Mesendoderm (in vitro differentiated cells): Measurements from ENCODE around the gene SCG5.

Source experiments
- DNase-seq: peaks from one replicate; pipeline ENCODE4 v3.0.0; 2013
- H2AK5ac ChIP-seq: 2 replicates; pipeline ENCODE4 v1.6.1; 2013; ENCODE audit warnings: low read length, inconsistent platforms
- H2BK120ac ChIP-seq: 2 replicates; pipeline ENCODE4 v1.6.1; 2013; ENCODE audit warnings: low read depth, mild to moderate bottlenecking, low read length, moderate library complexity, mixed read lengths
- H2BK15ac ChIP-seq: replicated peaks from 2 replicates; pipeline ENCODE4 v1.6.1; 2013; ENCODE audit warnings: low read depth, mild to moderate bottlenecking, moderate library complexity
- H2BK5ac ChIP-seq: 2 replicates; pipeline ENCODE4 v1.6.1; 2013; ENCODE audit warnings: low read length, inconsistent platforms
- H3K18ac ChIP-seq: 2 replicates; pipeline ENCODE4 v1.6.1; 2013; ENCODE audit warnings: mild to moderate bottlenecking, low read length, mixed read lengths
- H3K23ac ChIP-seq: one replicate; pipeline ENCODE4 v1.6.1; 2013; ENCODE audit warnings: low read length
- H3K27ac ChIP-seq: 2 replicates; pipeline ENCODE4 v1.5.1; 2013; ENCODE audit warnings: low read depth, mild to moderate bottlenecking, inconsistent platforms, low read length, moderate library complexity
- H3K27me3 ChIP-seq: 2 replicates; pipeline ENCODE4 v1.6.1; 2013; ENCODE audit warnings: low read length, control low read depth, mild to moderate bottlenecking, inconsistent platforms; ENCODE audit not compliant: insufficient read depth, poor library complexity
- H3K36me3 ChIP-seq: 2 replicates; pipeline ENCODE4 v1.6.1; 2013; ENCODE audit warnings: low read length, inconsistent platforms; ENCODE audit not compliant: control insufficient read depth, insufficient read depth
- H3K4ac ChIP-seq: one replicate; pipeline ENCODE4 v1.6.1; 2013; ENCODE audit warnings: low read depth, mild to moderate bottlenecking, low read length, moderate library complexity
- H3K4me1 ChIP-seq: 2 replicates; pipeline ENCODE4 v1.6.1; 2013; ENCODE audit warnings: low read depth, low read length, inconsistent platforms; ENCODE audit not compliant: control insufficient read depth
- H3K4me2 ChIP-seq: 2 replicates; pipeline ENCODE4 v1.6.1; 2013; ENCODE audit warnings: low read length
- H3K4me3 ChIP-seq: 2 replicates; pipeline ENCODE4 v1.5.1; 2013; ENCODE audit warnings: mild to moderate bottlenecking, low read length
- H3K56ac ChIP-seq: one replicate; pipeline ENCODE4 v1.6.1; 2013; ENCODE audit warnings: low read length
- H3K79me1 ChIP-seq: 2 replicates; pipeline ENCODE4 v1.6.1; 2013; ENCODE audit warnings: low read length, inconsistent platforms
- H3K79me2 ChIP-seq: 2 replicates; pipeline ENCODE4 v1.6.1; 2013; ENCODE audit warnings: mild to moderate bottlenecking, low read length; ENCODE audit not compliant: control insufficient read depth, insufficient read depth
- H3K9ac ChIP-seq: 2 replicates; pipeline ENCODE4 v1.6.1; 2013; ENCODE audit warnings: low read length, inconsistent platforms
- H4K5ac ChIP-seq: one replicate; pipeline ENCODE4 v1.6.1; 2013; ENCODE audit warnings: low read length
- H4K8ac ChIP-seq: one replicate; pipeline ENCODE4 v1.6.1; 2013; ENCODE audit warnings: low read depth, mild to moderate bottlenecking, control low read depth, low read length, moderate library complexity
- WGBS: extraction: QIAGEN DNeasy Blood & Tissue Kit; methylation state at CpG from one replicate; pipeline ENCODE4 v1.1.7; 2013; ENCODE audit warnings: low lambda C conversion rate, missing lambda C conversion rate; ENCODE audit not compliant: insufficient coverage; ENCODE audit errors: extremely low coverage; 5-methylcytosine and 5-hydroxymethylcytosine counted together

SCG5 gene

DNA sequence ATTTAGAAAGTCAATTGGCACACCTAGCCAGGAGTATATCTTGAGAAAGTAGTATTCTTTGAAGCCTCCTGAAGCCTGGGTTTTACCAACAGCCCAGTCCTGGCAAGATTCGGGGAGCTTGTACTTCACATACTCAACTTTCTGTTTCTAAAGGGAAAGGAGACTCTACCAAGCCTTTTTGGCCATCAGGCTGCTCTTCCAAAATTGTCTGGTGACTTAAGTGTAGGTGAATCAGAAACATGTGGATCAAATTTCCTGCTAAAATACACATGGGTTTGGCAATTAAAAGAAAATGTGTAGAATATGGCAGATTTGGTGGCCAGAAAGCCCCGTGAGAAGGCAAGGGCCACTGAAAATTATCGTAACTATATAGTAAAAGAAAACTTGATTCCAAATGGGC lies 60.4 kb downstream of the SCG5 start:
- H3K27ac ChIP-seq: no peak overlapping the region

DNA sequence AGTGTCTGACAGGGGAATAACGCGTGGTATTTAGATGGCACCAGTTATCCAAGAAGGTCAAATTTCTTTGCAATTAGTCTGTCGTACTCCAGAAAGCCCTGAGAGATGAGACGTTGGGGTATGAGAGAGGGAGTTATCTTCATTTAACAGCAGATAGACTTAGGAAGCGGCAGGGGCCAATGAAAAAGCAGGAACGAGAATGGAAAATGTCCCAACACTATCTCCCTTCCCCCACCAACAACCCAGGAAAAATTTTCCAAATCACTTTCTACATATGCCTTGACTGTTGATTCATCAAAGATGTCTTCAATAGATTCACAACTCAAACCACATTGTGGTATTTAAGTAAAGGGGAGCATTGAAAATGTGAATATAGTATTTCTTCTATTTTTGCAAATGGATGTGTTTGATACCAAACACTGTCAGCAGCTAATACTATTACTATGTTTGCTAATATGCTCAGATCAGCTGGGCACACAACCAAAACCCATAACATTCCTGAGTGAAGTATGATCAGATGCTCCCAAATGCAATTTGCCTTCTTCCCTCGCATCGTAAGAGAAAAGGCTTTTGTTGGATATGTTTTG lies 63.0 kb downstream of the SCG5 start:
- no peaks in the 10 kb centered on the region for H3K27me3 ChIP-seq
- H3K18ac ChIP-seq: no peak overlapping the region
- no peak overlapping the region for H4K5ac ChIP-seq
- H2BK5ac ChIP-seq: no peak overlapping the region
- no peaks in the 10 kb centered on the region for H3K79me2 ChIP-seq
- no peaks in the 10 kb centered on the region for H3K36me3 ChIP-seq
- H3K4me3 ChIP-seq: no peak overlapping the region
- no peak overlapping the region for H3K27ac ChIP-seq
- H3K23ac ChIP-seq: no peak overlapping the region
- DNase-seq: no peak
- no CpG with 5 or more reads among the region's 8 CpGs for WGBS
- H3K4me2 ChIP-seq: no peak overlapping the region
- H3K79me1 ChIP-seq: no peaks in the 10 kb centered on the region
- no peak overlapping the region for H3K9ac ChIP-seq
- no peak overlapping the region for H2AK5ac ChIP-seq
- no peak overlapping the region for H3K56ac ChIP-seq
- H2BK120ac ChIP-seq: no peak overlapping the region
- no peak overlapping the region for H3K4ac ChIP-seq
- H3K4me1 ChIP-seq: no peaks in the 10 kb centered on the region
- no peak overlapping the region for H4K8ac ChIP-seq
- no peak overlapping the region for H2BK15ac ChIP-seq

More for the DNA sequence above, 60.4 kb downstream of the SCG5 start:
- Histone ChIP-seq H2BK5ac (no peak overlapping the region), H3K9ac (no peak overlapping the region), H2BK15ac (no peak overlapping the region), H3K27me3 (no peaks in the 10 kb centered on the region), H3K4ac (no peak overlapping the region), H3K79me2 (no peaks in the 10 kb centered on the region), H4K5ac (no peak overlapping the region), H3K4me3 (no peak overlapping the region), H3K79me1 (no peaks in the 10 kb centered on the region), H3K4me2 (no peak overlapping the region), H3K36me3 (no peaks in the 10 kb centered on the region), H3K23ac (no peak overlapping the region), H3K18ac (no peak overlapping the region), H3K4me1 (no peaks in the 10 kb centered on the region), H4K8ac (no peak overlapping the region), H2BK120ac (no peak overlapping the region), H3K56ac (no peak overlapping the region), H2AK5ac (no peak overlapping the region)
- DNase-seq: no peak
- no CpG with 5 or more reads among the region's 3 CpGs for WGBS

DNA sequence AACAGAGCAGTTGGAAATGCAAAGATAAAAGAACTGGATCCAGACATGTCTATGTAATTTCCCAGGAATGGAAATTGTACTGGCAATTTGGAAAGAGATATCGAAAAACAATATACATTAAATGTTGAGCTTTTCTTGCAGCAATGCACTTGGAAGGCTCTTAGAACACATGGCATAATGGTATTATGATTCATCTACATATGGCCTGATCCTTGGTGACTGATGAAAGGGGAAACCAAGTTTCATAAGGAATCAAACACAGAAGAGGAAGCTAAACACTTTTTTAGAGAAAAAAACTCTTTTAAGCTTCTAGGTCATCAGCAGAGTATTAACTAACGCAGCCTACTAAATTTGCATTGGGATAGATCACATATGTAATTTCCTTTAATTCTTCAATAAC lies 63.9 kb downstream of the SCG5 start:
- Histone ChIP-seq H2BK120ac (no peak overlapping the region), H2BK15ac (no peak overlapping the region), H3K4me3 (no peak overlapping the region), H3K27me3 (no peaks in the 10 kb centered on the region), H3K27ac (no peak overlapping the region), H3K4ac (no peak overlapping the region), H3K79me1 (no peaks in the 10 kb centered on the region), H2AK5ac (no peak overlapping the region), H3K36me3 (no peaks in the 10 kb centered on the region), H3K4me2 (no peak overlapping the region), H3K56ac (no peak overlapping the region), H3K79me2 (no peaks in the 10 kb centered on the region), H4K8ac (no peak overlapping the region), H2BK5ac (no peak overlapping the region), H3K9ac (no peak overlapping the region), H4K5ac (no peak overlapping the region), H3K4me1 (no peaks in the 10 kb centered on the region), H3K23ac (no peak overlapping the region), H3K18ac (no peak overlapping the region)
- WGBS: no CpG with 5 or more reads among the region's 2 CpGs
- DNase-seq: no peak

DNA sequence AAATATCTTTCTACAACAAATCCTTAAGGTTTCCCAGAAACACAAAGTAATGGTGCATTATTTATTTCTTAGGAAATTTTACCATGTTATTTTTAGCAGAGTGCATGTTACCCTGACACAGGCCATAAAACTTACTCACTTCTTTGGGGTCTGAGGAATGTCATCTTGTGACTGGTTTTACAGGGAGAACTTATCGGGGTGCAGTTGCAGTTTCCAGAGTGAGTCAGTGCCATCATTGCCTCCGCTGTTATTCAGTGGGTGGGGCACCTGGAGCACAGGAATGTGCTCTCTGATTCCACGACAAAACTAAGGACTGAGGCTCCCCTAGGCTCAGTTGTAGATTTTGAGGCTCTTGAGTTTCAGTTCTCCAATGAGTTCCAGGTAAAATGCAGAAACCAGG lies 65.2 kb downstream of the SCG5 start:
- H2BK120ac ChIP-seq: no peak overlapping the region
- no peaks in the 10 kb centered on the region for H3K36me3 ChIP-seq
- H3K27ac ChIP-seq: no peak overlapping the region
- peak; percentile 13 for DNase-seq
- no peak overlapping the region for H3K4me3 ChIP-seq
- H2BK5ac ChIP-seq: no peak overlapping the region
- no peaks in the 10 kb centered on the region for H3K27me3 ChIP-seq
- H3K4me1 ChIP-seq: no peaks in the 10 kb centered on the region
- H2AK5ac ChIP-seq: no peak overlapping the region
- H3K4me2 ChIP-seq: no peak overlapping the region
- no peak overlapping the region for H4K8ac ChIP-seq
- no peak overlapping the region for H2BK15ac ChIP-seq
- WGBS: no CpG with 5 or more reads among the region's 3 CpGs
- no peak overlapping the region for H3K23ac ChIP-seq
- H3K4ac ChIP-seq: no peak overlapping the region
- H3K79me1 ChIP-seq: no peaks in the 10 kb centered on the region
- no peak overlapping the region for H4K5ac ChIP-seq
- no peak overlapping the region for H3K56ac ChIP-seq
- H3K79me2 ChIP-seq: no peaks in the 10 kb centered on the region
- no peak overlapping the region for H3K9ac ChIP-seq
- no peak overlapping the region for H3K18ac ChIP-seq

DNA sequence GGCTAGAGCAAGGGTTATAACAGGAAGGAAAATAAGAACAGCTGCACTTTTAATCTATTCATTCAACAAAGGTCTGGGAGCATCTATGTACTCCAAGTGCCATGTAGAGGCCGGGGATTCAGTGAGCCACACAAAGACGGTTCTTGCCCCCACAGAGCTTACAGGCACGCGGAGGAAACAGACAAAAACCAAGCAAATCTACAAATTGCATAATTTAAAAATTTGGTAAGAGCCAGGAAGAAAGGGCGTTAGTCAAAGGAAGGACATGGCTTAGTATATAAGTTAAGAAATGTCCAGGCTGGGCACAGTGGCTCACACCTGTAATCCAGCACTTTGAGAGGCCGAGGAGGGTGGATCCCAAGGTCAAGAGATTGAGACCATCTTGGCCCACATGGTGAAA lies 65.9 kb downstream of the SCG5 start:
- H3K9ac ChIP-seq: no peak overlapping the region
- no peak overlapping the region for H2BK120ac ChIP-seq
- no peak overlapping the region for H3K4me2 ChIP-seq
- no peak overlapping the region for H3K23ac ChIP-seq
- H3K79me1 ChIP-seq: no peaks in the 10 kb centered on the region
- H4K5ac ChIP-seq: no peak overlapping the region
- no peak overlapping the region for H3K27ac ChIP-seq
- no peak overlapping the region for H2AK5ac ChIP-seq
- H3K4me1 ChIP-seq: no peaks in the 10 kb centered on the region
- no CpG with 5 or more reads among the region's 6 CpGs for WGBS
- no peak overlapping the region for H2BK15ac ChIP-seq
- no peak overlapping the region for H3K4me3 ChIP-seq
- DNase-seq: no peak
- H3K36me3 ChIP-seq: no peaks in the 10 kb centered on the region
- H3K18ac ChIP-seq: no peak overlapping the region
- no peaks in the 10 kb centered on the region for H3K27me3 ChIP-seq
- H3K4ac ChIP-seq: no peak overlapping the region
- no peak overlapping the region for H2BK5ac ChIP-seq
- no peak overlapping the region for H4K8ac ChIP-seq
- no peak overlapping the region for H3K56ac ChIP-seq
- no peaks in the 10 kb centered on the region for H3K79me2 ChIP-seq

DNA sequence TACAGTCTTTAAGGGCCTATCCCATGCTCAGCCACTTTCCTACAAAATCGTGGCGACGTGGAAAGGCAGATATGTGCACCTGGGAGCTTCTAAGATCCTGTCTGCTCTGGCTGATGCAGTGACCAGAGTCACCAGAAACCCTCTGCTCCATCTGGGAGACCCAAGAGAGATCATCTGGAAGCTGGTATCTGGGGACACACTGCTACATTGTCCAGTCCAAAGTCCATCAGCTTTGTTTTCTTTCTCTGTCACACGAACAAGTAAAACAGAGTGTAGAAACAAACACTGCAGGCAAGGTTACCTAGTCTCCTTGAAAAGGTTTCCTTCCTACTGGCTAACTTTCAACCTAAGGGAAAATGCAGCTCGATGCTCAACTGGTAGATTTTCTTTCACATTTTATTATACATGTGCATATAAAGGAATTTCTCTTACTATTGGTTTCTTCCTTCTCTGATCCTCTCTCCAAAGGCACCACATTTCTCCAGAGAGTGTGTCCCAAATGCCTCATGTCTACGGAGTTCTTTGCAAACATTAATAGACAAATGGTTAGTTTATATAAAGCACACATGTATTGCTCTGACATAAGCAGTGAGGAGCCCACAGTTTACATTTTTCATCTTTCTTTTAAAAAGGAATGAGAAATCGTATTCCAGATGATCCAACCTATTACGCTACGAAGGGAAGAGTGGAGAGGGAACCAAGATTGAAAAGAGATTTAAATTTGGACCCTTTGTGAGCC lies 68.0 kb downstream of the SCG5 start:
- no peak overlapping the region for H3K4me3 ChIP-seq
- no peak overlapping the region for H2BK5ac ChIP-seq
- H3K56ac ChIP-seq: no peak overlapping the region
- H3K4ac ChIP-seq: no peak overlapping the region
- no peak overlapping the region for H4K5ac ChIP-seq
- H3K23ac ChIP-seq: no peak overlapping the region
- H3K18ac ChIP-seq: no peak overlapping the region
- no peaks in the 10 kb centered on the region for H3K36me3 ChIP-seq
- no peak overlapping the region for H2BK15ac ChIP-seq
- DNase-seq: no peak
- no peak overlapping the region for H2AK5ac ChIP-seq
- WGBS: no CpG with 5 or more reads among the region's 9 CpGs
- no peaks in the 10 kb centered on the region for H3K27me3 ChIP-seq
- H3K4me1 ChIP-seq: no peaks in the 10 kb centered on the region
- no peak overlapping the region for H4K8ac ChIP-seq
- H3K27ac ChIP-seq: no peak overlapping the region
- no peaks in the 10 kb centered on the region for H3K79me1 ChIP-seq
- no peak overlapping the region for H3K9ac ChIP-seq
- H2BK120ac ChIP-seq: no peak overlapping the region
- no peak overlapping the region for H3K4me2 ChIP-seq
- H3K79me2 ChIP-seq: no peaks in the 10 kb centered on the region
